NB4 (cell line): ENCODE data around the gene MAK.

Experiments used
- DNase-seq: peaks from one replicate; pipeline ENCODE4 v3.0.0; 2010; ENCODE audit warnings: low read depth
- H3K4me3 ChIP-seq: one replicate; pipeline ENCODE4 v1.5.1; 2011; ENCODE audit warnings: mild to moderate bottlenecking, low read depth, low read length, moderate library complexity
- MYC ChIP-seq: IDR thresholded peaks from 2 replicates; pipeline ENCODE4 v1.6.1; 2011; ENCODE audit warnings: low read depth, low read length
- POLR2A ChIP-seq: IDR thresholded peaks from 2 replicates; pipeline ENCODE4 v1.6.1; 2011; ENCODE audit warnings: mild to moderate bottlenecking; ENCODE audit not compliant: insufficient read length; ENCODE audit errors: extremely low read depth
- TF ChIP-seq, protein P1 (sequence below): IDR thresholded peaks from one replicate; pipeline ENCODE4 v1.5.1; 2012; ENCODE audit warnings: low read depth, low read length
- TF ChIP-seq, protein P2 (sequence below): IDR thresholded peaks from 2 replicates; pipeline ENCODE4 v1.6.1; 2011; ENCODE audit warnings: low read depth, low read length

Gene MAK

DNA sequence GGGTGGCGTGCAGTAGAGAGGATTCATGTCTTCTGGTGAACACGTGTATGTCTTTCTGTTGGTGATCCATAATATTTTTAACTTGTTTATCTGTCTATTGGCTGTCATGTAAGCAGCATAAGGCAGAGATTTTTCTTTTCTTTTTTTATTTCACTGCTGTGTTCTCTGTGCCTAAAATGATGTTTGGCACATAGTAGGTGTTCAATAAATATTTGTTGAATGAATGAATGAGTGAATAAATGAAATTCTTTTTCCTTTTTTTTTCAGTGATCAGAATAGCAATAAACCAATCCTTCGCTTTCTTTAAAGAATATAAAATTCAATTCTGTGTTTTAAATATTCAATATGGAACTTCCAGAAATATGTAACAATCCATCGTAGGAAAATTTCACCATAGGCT lies 30.0 kb downstream of the MAK start:
- DNase-seq, result no peak
- TF ChIP-seq POLR2A, result no peak
- TF ChIP-seq MYC, result no peak
- TF ChIP-seq, protein P1, sequence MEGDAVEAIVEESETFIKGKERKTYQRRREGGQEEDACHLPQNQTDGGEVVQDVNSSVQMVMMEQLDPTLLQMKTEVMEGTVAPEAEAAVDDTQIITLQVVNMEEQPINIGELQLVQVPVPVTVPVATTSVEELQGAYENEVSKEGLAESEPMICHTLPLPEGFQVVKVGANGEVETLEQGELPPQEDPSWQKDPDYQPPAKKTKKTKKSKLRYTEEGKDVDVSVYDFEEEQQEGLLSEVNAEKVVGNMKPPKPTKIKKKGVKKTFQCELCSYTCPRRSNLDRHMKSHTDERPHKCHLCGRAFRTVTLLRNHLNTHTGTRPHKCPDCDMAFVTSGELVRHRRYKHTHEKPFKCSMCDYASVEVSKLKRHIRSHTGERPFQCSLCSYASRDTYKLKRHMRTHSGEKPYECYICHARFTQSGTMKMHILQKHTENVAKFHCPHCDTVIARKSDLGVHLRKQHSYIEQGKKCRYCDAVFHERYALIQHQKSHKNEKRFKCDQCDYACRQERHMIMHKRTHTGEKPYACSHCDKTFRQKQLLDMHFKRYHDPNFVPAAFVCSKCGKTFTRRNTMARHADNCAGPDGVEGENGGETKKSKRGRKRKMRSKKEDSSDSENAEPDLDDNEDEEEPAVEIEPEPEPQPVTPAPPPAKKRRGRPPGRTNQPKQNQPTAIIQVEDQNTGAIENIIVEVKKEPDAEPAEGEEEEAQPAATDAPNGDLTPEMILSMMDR, result no peak
- TF ChIP-seq, protein P2, sequence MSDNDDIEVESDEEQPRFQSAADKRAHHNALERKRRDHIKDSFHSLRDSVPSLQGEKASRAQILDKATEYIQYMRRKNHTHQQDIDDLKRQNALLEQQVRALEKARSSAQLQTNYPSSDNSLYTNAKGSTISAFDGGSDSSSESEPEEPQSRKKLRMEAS, result no peak
- H3K4me3 ChIP-seq, result no peak overlapping the region

DNA sequence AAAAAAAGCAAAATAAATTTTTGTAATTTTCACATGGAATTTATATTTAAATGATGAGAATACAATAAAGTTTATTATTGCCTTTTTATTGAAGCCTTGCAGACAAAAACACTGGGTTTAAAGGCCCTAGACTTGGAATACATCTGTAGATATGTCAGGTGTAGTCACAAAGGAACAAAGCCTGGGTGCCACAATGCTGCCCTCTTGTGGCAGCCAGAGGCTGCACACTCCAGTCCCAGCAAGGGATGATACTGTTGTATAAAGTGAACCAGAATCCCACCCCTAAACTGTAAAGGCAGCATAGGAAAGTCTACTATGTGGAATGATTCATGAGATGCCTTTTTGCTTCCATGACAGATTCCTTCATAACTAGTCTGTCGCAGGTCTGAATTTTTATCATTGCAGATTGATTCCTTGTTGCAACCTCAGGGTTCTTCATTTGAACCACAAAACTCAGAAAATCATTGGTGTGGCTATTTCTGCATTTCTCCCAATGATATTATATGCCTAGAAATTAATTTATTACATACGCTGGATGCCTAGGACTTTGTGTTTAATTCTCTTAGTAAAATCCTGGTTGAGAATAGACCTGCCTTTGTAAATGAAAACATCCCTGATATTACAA lies 37.0 kb downstream of the MAK start:
- TF ChIP-seq MYC, result no peak
- TF ChIP-seq, protein P1, result peak; percentile 99
- H3K4me3 ChIP-seq, result no peak overlapping the region
- peak; percentile 78 for DNase-seq

DNA sequence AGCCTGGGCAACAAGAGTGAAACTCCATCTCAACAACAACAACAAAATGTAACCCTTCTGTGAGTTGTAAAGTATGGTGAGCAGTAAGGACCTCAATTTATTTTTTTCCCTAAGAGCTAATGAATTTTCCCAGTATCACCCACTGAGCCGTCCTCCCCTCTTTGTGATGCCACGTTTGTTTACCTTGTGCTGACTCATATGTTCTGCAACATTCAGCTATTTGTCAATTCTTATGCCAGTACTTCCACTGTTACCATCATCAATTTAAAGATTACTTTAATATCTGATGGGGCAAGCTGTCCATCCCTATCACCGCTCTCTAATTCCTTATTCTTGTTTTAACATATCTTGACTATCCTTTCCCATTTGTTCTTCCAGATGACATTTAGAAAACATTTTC lies 37.5 kb downstream of the MAK start:
- no peak overlapping the region for H3K4me3 ChIP-seq
- TF ChIP-seq, protein P2, result no peak
- no peak for DNase-seq

DNA sequence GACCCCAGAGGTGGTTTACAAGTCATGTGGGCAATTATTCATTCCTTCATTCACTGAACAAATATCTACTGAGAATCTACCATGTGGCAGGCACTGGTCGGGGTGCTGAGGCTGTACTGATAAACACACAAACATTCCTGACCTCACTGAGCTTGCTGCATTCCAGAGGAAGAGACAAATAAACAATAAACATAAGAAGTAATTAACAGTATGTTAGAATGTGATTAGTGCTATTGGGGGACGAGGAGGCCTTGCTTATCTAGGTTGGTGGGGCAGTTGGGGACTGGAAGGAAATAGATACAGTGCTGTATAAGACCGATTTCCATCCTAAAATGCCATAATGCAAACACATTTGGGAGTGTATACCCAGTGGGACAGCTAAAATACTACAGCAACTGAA lies 44.1 kb downstream of the MAK start:
- no peak overlapping the region for H3K4me3 ChIP-seq
- TF ChIP-seq POLR2A (no peak), MYC (no peak)
- TF ChIP-seq, protein P2, result no peak
- TF ChIP-seq, protein P1, result no peak
- no peak for DNase-seq

DNA sequence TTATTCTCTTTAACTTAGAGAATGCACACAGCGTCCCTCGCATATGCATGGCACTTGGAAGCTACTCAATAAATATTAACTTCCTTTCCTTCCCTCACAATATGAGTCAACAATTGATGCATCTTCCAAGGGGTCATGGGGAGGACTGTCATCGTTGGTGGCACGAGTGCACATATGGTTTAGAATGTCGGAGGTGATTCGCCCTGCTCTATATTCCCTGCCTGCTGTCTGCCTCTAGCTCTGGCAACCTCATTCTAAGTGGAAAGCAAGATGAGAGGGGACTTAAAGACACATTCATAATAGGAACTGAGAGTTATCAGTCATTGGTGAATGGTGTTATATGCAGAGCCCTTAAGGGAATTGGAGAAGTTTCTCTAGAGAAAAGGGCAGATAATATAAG lies 44.6 kb downstream of the MAK start:
- no peak for DNase-seq
- no peak overlapping the region for H3K4me3 ChIP-seq
- TF ChIP-seq, protein P2, result no peak
- TF ChIP-seq, protein P1, result no peak
- no peak for TF ChIP-seq POLR2A
- TF ChIP-seq MYC, result no peak

DNA sequence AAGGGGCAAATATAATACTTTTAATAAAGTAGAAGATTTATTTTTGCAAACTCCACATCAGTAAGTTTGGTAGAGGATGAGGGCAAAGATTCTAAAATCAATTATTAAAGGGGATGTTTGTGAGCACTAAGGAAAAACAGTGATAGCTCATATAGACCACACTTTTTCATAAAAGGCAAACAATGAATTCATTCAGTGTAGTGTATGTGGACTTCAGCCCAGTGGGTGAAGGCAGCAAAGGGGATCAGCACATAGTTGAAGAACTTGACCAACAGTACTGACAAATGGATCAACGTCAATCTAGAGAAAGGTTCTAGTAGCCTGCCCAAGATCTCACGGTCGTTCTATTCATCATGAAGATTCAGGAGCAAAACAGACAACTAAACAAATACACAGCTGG lies 45.3 kb downstream of the MAK start:
- H3K4me3 ChIP-seq, result no peak overlapping the region
- no peak for TF ChIP-seq MYC
- TF ChIP-seq, protein P1, result no peak
- no peak for TF ChIP-seq POLR2A
- TF ChIP-seq, protein P2, result no peak
- DNase-seq, result no peak
